Neuronal stem cell (in vitro differentiated cells): ENCODE results near the gene DESI2. TPM values are rescaled to one million over a fixed set of nuclear protein-coding genes. Genes with fewer than 3 reads are reported as not detected.
A peak's percentile ranks its signal among the peaks of the same experiment; 100 is the strongest.

ENCODE experiments used
- DNase-seq: peaks from one replicate; pipeline ENCODE4 v3.0.0-alpha.2; 2013; ENCODE audit warnings: low spot score
- H2AFZ ChIP-seq: one replicate; pipeline ENCODE4 v1.6.1; 2013; ENCODE audit warnings: mild to moderate bottlenecking, low read length, inconsistent platforms
- H2AK5ac ChIP-seq: 2 replicates; pipeline ENCODE4 v1.6.1; 2013; ENCODE audit warnings: low read depth, mild to moderate bottlenecking, inconsistent platforms, low read length, moderate library complexity, mixed read lengths
- H2BK120ac ChIP-seq: 2 replicates; pipeline ENCODE4 v1.6.1; 2013; ENCODE audit warnings: low read depth, mild to moderate bottlenecking, inconsistent platforms, low read length, moderate library complexity, mixed read lengths
- H2BK12ac ChIP-seq: one replicate; pipeline ENCODE4 v1.6.1; 2013; ENCODE audit warnings: low read length, inconsistent platforms
- H2BK15ac ChIP-seq: 2 replicates; pipeline ENCODE4 v1.6.1; 2013; ENCODE audit warnings: mild to moderate bottlenecking, low read length, inconsistent platforms, mixed read lengths
- H2BK5ac ChIP-seq: one replicate; pipeline ENCODE4 v1.6.1; 2013; ENCODE audit warnings: inconsistent platforms, mild to moderate bottlenecking, low read length, moderate library complexity
- H3K14ac ChIP-seq: one replicate; pipeline ENCODE4 v1.6.1; 2013; ENCODE audit warnings: low read length, inconsistent platforms
- H3K18ac ChIP-seq: 2 replicates; pipeline ENCODE4 v1.6.1; 2013; ENCODE audit warnings: low read length, inconsistent platforms
- H3K23ac ChIP-seq: 2 replicates; pipeline ENCODE4 v1.6.1; 2013; ENCODE audit warnings: low read depth, mild to moderate bottlenecking, mixed read lengths, low read length, inconsistent platforms; ENCODE audit not compliant: poor library complexity
- H3K27ac ChIP-seq: replicated peaks from 3 replicates; pipeline ENCODE4 v1.5.1; 2013; ENCODE audit warnings: low read length, inconsistent platforms
- H3K27me3 ChIP-seq, 3 experiments: 2 replicates each; pipeline ENCODE4 v1.6.1; 2013; ENCODE audit warnings: low read length in 3 of 3, mild to moderate bottlenecking in 2 of 3, inconsistent platforms in 1 of 3, low read depth in 1 of 3, mixed read lengths in 1 of 3, moderate library complexity in 1 of 3; ENCODE audit not compliant: control insufficient read depth in 3 of 3, insufficient read depth in 3 of 3
- H3K36me3 ChIP-seq, 2 donors: replicated peaks in 1 of 2; 2 replicates each; pipeline ENCODE4 v1.6.1; 2013; ENCODE audit warnings: low read length in 2 of 2; ENCODE audit not compliant: control insufficient read depth in 2 of 2, insufficient read depth in 2 of 2
- H3K4ac ChIP-seq: 2 replicates; pipeline ENCODE4 v1.6.1; 2013; ENCODE audit warnings: inconsistent platforms, mild to moderate bottlenecking, low read length, moderate library complexity
- H3K4me1 ChIP-seq, 2 donors: 1 replicate in 1 of 2; 2 replicates in 1 of 2; pipeline ENCODE4 v1.6.1; 2013; ENCODE audit warnings: low read length in 2 of 2, low read depth in 1 of 2; ENCODE audit not compliant: control insufficient read depth in 2 of 2, insufficient read depth in 1 of 2
- H3K4me2 ChIP-seq: one replicate; pipeline ENCODE4 v1.6.1; 2013; ENCODE audit warnings: mild to moderate bottlenecking, low read length, inconsistent platforms; ENCODE audit not compliant: insufficient read depth, poor library complexity, severe bottlenecking
- H3K4me3 ChIP-seq, 2 donors: 2 replicates each; pipeline ENCODE4 v1.5.1; 2013; ENCODE audit warnings: low read length in 2 of 2, mild to moderate bottlenecking in 2 of 2, inconsistent platforms in 1 of 2, moderate library complexity in 1 of 2
- H3K79me1 ChIP-seq: one replicate; pipeline ENCODE4 v1.6.1; 2013; ENCODE audit warnings: low read depth, mild to moderate bottlenecking, inconsistent platforms, low read length, moderate library complexity
- H3K9ac ChIP-seq: one replicate; pipeline ENCODE4 v1.6.1; 2013; ENCODE audit warnings: mild to moderate bottlenecking, low read depth, low read length, inconsistent platforms; ENCODE audit not compliant: poor library complexity
- H3K9me3 ChIP-seq, 2 donors: replicated peaks in 1 of 2; 2 replicates each; pipeline versions ENCODE3 to v1.6.1; 2013; ENCODE audit warnings: low read length in 2 of 2, mild to moderate bottlenecking in 2 of 2, inconsistent platforms in 1 of 2, low read depth in 1 of 2, mixed read lengths in 1 of 2, moderate library complexity in 1 of 2; ENCODE audit not compliant: control insufficient read depth in 2 of 2, insufficient read depth in 1 of 2
- H4K8ac ChIP-seq: one replicate; pipeline ENCODE4 v1.6.1; 2013; ENCODE audit warnings: low read depth, mild to moderate bottlenecking, inconsistent platforms, low read length, moderate library complexity
- H4K91ac ChIP-seq: one replicate; pipeline ENCODE4 v1.6.1; 2013; ENCODE audit warnings: low read length, low read depth, mild to moderate bottlenecking, inconsistent platforms; ENCODE audit not compliant: poor library complexity
- WGBS, 2 donors: extraction: QIAGEN DNeasy Blood & Tissue Kit; methylation state at CpG; one replicate each; pipeline ENCODE4 v1.1.7; 2013; ENCODE audit warnings: missing lambda C conversion rate in 2 of 2, mixed read lengths in 1 of 2; ENCODE audit not compliant: insufficient read length in 2 of 2, insufficient replicate concordance in 1 of 2; ENCODE audit errors: extremely low coverage in 2 of 2; 5-methylcytosine and 5-hydroxymethylcytosine counted together
- polyA plus RNA-seq, 2 experiments: library from polyadenylated mRNA; stranded (reverse); fragments of 200-250 nt; gene quantifications; one replicate each; pipeline ENCODE4 v1.2.3, GENCODE V29; 2013

DESI2 gene
- 32.7 TPM for polyA plus RNA-seq (2013, experiment 1 of 2)
- 33.9 TPM for polyA plus RNA-seq (2013, experiment 2 of 2)

DNA sequence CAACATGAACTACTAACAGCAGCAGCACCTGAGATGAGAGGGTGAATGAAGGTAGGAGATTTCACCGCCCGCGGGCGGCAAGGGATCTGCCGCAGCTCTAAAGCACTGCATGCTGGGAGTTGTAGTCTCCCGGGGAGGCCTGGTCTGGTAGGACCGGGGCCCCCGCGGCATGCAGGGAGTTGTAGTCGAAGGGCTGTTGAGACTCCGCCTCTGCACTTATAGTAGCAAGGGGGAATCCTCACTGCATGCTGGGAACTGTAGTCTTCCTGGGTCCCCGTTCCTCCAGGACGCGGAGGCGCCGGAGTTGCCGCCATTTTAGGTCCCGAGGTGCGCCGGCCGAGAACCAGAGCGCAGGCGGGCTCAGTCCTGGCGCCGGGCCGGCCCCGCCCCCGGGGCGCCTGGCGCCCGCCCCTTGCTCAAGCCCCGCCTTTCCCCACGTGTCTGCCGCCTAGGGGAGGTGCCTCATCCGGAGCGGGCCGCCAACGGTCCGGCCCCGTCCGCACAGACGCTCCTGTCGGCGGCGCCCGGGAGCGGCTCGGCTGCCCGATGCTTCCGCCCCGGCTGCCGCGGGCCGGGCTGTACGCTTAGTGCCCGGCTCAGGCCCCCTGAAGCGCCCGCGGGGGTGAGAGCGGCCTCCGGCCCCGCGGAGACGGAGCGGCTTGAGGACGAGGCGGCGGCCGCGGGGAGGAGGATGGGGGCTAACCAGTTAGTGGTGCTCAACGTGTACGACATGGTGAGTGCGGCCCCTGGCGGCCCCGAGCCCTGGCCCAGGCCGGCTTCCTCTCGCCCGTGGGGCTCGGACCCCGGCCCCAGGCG lies at the start of gene DESI2:
Gene DESI2, plus strand, starts transcription at position 504 of the 816 bp plus-strand sequence. Its CDS starts 188 bp downstream, at position 692.
- Histone ChIP-seq H3K9ac (peak within 1 kb of the TSS; percentile 72), H3K27me3 (no peaks in the 10 kb centered on the region), H2BK5ac (peak within 1 kb of the TSS; percentile 67), H3K4me2 (peak within 1 kb of the TSS; percentile 83), H3K14ac (no peak within 1 kb of the TSS), H2BK120ac (no peak within 1 kb of the TSS), H2BK15ac (no peak within 1 kb of the TSS), H2AK5ac (no peak within 1 kb of the TSS), H3K36me3 (peaks cover 3 to 17% of the 10 kb centered on the region in 2 donors), H3K18ac (peak within 1 kb of the TSS; percentile 83), H3K79me1 (no peaks in the 10 kb centered on the region), H3K4me3 (peak within 1 kb of the TSS; percentile 59 to 92), H2AFZ (peak within 1 kb of the TSS; percentile 90), H4K91ac (no peak within 1 kb of the TSS), H3K23ac (peak within 1 kb of the TSS; percentile 83), H3K4ac (no peak within 1 kb of the TSS), H3K9me3 (peaks cover 0 to 8% of the 10 kb centered on the region in 2 donors), H3K27ac (peak within 1 kb of the TSS; percentile 78), H2BK12ac (no peak within 1 kb of the TSS), H4K8ac (no peak within 1 kb of the TSS), H3K4me1 (peaks cover 9 to 10% of the 10 kb centered on the region in 2 donors)
- WGBS, 2 donors: no CpG with 5 or more reads among the region's 81 CpGs
- peak; percentile 99 for DNase-seq

DNA sequence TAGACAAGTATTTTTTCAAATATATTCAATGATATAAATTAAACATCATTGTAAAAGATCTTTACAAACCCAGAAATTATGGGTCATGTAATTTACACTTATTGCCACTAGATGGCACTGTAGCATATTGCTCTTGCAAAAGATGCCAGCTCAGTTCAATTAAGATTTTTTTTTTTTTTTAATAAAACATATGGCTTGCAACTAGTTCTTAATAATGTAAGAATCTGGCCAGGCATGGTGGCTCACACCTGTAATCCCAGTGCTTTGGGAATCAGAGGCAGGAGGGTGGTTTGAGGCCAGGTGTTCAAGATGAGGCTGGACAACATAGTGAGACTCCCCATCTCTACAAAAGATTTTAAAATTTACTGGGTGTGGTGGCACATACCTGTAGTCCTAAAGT lies 49.4 kb upstream of the DESI2 start:
- DNase-seq: peak; percentile 8
- H3K9ac ChIP-seq: no peak overlapping the region
- H4K91ac ChIP-seq: no peak overlapping the region
- H2AFZ ChIP-seq: no peak overlapping the region
- no peak overlapping the region for H3K4me3 ChIP-seq
- H2BK12ac ChIP-seq: no peak overlapping the region
- H2AK5ac ChIP-seq: no peak overlapping the region
- no peaks in the 10 kb centered on the region for H3K9me3 ChIP-seq
- H3K23ac ChIP-seq: no peak overlapping the region
- no peaks in the 10 kb centered on the region for H3K79me1 ChIP-seq
- no peak overlapping the region for H4K8ac ChIP-seq
- H3K27me3 ChIP-seq: no peaks in the 10 kb centered on the region
- H3K4me1 ChIP-seq: peaks cover 0 to 2% of the 10 kb centered on the region in 2 donors
- no peak overlapping the region for H3K27ac ChIP-seq
- no peak overlapping the region for H2BK120ac ChIP-seq
- no peaks in the 10 kb centered on the region for H3K36me3 ChIP-seq
- H3K14ac ChIP-seq: no peak overlapping the region
- H3K18ac ChIP-seq: no peak overlapping the region
- H2BK15ac ChIP-seq: no peak overlapping the region
- H2BK5ac ChIP-seq: no peak overlapping the region
- no peak overlapping the region for H3K4me2 ChIP-seq
- no peak overlapping the region for H3K4ac ChIP-seq

- Histone ChIP-seq H4K91ac (no peak overlapping the region), H2BK120ac (no peak overlapping the region), H3K18ac (no peak overlapping the region), H3K27me3 (no peaks in the 10 kb centered on the region), H3K79me1 (no peaks in the 10 kb centered on the region), H3K4me2 (no peak overlapping the region), H2BK15ac (no peak overlapping the region), H2AFZ (peak overlapping the region; percentile 51), H3K4me1 (peaks cover 0 to 3% of the 10 kb centered on the region in 2 donors), H3K9ac (no peak overlapping the region), H4K8ac (no peak overlapping the region), H3K36me3 (no peaks in the 10 kb centered on the region), H3K23ac (no peak overlapping the region), H2AK5ac (no peak overlapping the region), H3K14ac (no peak overlapping the region), H2BK5ac (no peak overlapping the region), H2BK12ac (no peak overlapping the region), H3K9me3 (no peaks in the 10 kb centered on the region), H3K4me3 (no peak overlapping the region), H3K4ac (no peak overlapping the region), H3K27ac (no peak overlapping the region)
- no CpG with 5 or more reads among the region's 6 CpGs for WGBS, 2 donors
- no peak for DNase-seq
These were observed 47.0 kb upstream of the DESI2 start for GRCh38 chr1:244605835-244606370.

DNA sequence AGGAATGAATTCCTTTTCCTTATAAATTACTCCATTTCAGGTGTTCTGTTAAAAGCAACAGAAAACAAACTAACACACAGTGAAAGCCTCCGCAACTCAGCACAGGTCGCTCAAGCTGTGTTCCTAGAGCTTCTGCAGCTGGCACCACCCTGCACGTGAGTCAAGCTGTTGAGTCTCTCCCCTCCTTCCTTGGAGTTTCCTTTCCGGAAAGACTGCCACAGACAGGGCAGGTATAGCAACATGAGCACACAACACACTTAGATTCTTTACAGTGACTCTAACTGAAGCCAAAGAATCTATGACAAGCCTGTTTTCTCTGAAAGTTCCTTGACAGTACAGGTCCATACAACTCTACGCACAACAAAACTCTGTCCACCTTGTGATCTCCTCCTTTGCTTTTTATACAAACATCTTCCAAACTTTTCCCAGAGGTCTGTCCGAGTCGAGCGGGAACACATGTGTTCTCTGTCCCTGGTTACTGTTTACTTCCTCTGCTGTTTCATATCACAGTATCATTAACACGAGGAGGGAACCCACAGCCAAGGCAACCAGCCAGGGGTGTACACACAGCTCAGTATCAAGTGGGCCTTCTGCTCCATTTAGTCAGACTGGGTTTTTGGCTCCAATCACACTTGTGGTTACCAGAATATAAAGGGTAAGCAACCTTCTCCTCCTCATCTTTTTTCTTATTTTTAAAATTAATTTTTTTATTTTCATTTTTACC lies 38.7 kb upstream of the DESI2 start:
- no peak overlapping the region for H3K4me3 ChIP-seq
- no CpG with 5 or more reads among the region's 9 CpGs for WGBS, 2 donors
- no peak overlapping the region for H2AK5ac ChIP-seq
- no peaks in the 10 kb centered on the region for H3K4me1 ChIP-seq
- H3K79me1 ChIP-seq: no peaks in the 10 kb centered on the region
- H3K4me2 ChIP-seq: no peak overlapping the region
- H2BK120ac ChIP-seq: no peak overlapping the region
- H3K4ac ChIP-seq: no peak overlapping the region
- H2BK12ac ChIP-seq: no peak overlapping the region
- H3K14ac ChIP-seq: no peak overlapping the region
- no peak for DNase-seq
- H4K8ac ChIP-seq: no peak overlapping the region
- no peak overlapping the region for H4K91ac ChIP-seq
- no peak overlapping the region for H2BK15ac ChIP-seq
- H2AFZ ChIP-seq: peak overlapping the region; percentile 23
- H3K9me3 ChIP-seq: no peaks in the 10 kb centered on the region
- no peaks in the 10 kb centered on the region for H3K27me3 ChIP-seq
- no peak overlapping the region for H3K23ac ChIP-seq
- no peaks in the 10 kb centered on the region for H3K36me3 ChIP-seq
- H2BK5ac ChIP-seq: no peak overlapping the region
- no peak overlapping the region for H3K9ac ChIP-seq
- no peak overlapping the region for H3K27ac ChIP-seq
- no peak overlapping the region for H3K18ac ChIP-seq
